Measurements from ENCODE around the gene C9orf50. TPM values are rescaled to one million over a fixed set of nuclear protein-coding genes. Genes with fewer than 3 reads are reported as not detected.

Gene C9orf50
- total RNA-seq, 3 donors from 2014 or later (not counting 1 experiment from before 2014, with no cell fraction given) = not detected

DNA sequence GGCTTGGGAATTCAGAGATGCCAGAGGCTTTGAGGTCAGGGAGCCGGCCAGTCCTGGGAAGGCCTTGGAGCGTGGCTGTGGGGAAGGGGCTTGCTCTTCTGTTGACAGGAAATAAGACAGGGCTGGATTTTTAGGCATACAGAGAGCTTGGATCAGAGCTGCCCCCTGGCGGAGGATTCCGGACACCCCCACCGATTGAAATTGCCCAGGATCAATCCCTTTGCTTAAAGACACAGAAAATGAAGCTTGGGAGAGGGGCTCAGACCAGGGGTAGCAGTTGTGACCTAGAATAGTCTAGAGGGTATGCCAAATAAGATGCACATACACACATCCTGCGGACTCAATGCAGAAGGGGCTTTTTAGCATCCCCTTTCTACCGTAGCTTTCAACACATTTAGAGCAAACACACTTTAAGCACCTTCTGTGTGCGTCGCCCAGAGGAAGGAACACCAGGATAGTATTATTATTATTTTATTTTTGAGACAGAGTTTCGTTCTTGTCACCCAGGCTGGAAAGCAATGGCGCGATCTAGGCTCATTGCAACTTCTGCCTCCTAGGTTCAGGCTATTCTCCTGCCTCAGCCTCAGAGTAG lies 3.4 kb upstream of the C9orf50 start:
- Histone ChIP-seq H3K9me3 (ENCODE audit: control insufficient read depth, insufficient read depth, low read length) (no peaks in the 10 kb centered on the region), H3K4me3 (ENCODE audit: low read length) (no peak overlapping the region), H3K36me3 (ENCODE audit: control insufficient read depth, insufficient read depth, low read length) (no peaks in the 10 kb centered on the region), H3K27me3 (ENCODE audit: control insufficient read depth, insufficient read depth, low read length) (peaks cover 21% of the 10 kb centered on the region), H3K4me1 (ENCODE audit: control insufficient read depth, insufficient read depth, low read length) (peaks cover 54% of the 10 kb centered on the region), H3K27ac (ENCODE audit: low read length) (no peak overlapping the region)
- H3K9me3 Mint-ChIP-seq = no peaks in the 10 kb centered on the region
- ATAC-seq (peak in 1 of 3 donors; percentile 18), DNase-seq (peak; percentile 66 to 83)
- no peaks in the 10 kb centered on the region for H3K36me3 Mint-ChIP-seq
- H3K4me1 Mint-ChIP-seq = peaks cover 34 to 36% of the 10 kb centered on the region in 2 donors
- H3K27me3 Mint-ChIP-seq (ENCODE audit: low read depth in 2 of 2) = peaks cover 11 to 12% of the 10 kb centered on the region in 2 donors
- 49% methylated on average over 12 of the region's 12 CpGs for WGBS (ENCODE audit: insufficient coverage)
- TF ChIP-seq, protein P1, sequence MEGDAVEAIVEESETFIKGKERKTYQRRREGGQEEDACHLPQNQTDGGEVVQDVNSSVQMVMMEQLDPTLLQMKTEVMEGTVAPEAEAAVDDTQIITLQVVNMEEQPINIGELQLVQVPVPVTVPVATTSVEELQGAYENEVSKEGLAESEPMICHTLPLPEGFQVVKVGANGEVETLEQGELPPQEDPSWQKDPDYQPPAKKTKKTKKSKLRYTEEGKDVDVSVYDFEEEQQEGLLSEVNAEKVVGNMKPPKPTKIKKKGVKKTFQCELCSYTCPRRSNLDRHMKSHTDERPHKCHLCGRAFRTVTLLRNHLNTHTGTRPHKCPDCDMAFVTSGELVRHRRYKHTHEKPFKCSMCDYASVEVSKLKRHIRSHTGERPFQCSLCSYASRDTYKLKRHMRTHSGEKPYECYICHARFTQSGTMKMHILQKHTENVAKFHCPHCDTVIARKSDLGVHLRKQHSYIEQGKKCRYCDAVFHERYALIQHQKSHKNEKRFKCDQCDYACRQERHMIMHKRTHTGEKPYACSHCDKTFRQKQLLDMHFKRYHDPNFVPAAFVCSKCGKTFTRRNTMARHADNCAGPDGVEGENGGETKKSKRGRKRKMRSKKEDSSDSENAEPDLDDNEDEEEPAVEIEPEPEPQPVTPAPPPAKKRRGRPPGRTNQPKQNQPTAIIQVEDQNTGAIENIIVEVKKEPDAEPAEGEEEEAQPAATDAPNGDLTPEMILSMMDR (IDR thresholded peaks at IDR 0.05) = peak; percentile 79
- intact Hi-C loops (cut with micrococcal nuclease) = loop anchor here (1.0 kb wide), 1 partner anchor 493 kb away; no protein-coding TSS in a partner anchor
- H3K4me3 Mint-ChIP-seq = peak overlapping the region; percentile 84
- peak overlapping the region; percentile 51 to 93 for H3K27ac Mint-ChIP-seq

DNA sequence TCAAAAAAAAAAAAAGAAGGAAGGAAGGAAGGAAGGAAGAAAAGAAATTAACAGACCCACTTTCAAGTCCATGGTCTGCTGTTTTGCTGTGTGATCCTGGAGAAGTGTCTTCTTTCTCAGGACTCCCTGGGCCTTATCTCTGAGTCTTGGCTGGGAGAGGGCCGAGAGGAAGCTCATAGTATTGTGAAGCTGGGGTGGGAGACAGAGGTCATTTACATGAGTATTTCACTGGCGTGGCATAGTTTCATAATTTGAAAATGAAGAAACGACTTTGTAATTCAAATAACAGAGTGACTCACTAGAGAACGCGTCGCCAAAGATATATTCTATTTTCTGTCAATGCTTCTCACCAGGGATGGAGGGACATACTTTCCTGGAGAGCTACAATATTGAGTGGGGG lies 2.4 kb upstream of the C9orf50 start:
- 91% methylated on average over 6 of the region's 6 CpGs for WGBS (ENCODE audit: insufficient coverage)
- no peaks in the 10 kb centered on the region for H3K9me3 Mint-ChIP-seq
- Histone ChIP-seq H3K4me3 (ENCODE audit: low read length) (no peak overlapping the region), H3K9me3 (ENCODE audit: control insufficient read depth, insufficient read depth, low read length) (no peaks in the 10 kb centered on the region), H3K4me1 (ENCODE audit: control insufficient read depth, insufficient read depth, low read length) (peaks cover 50% of the 10 kb centered on the region), H3K36me3 (ENCODE audit: control insufficient read depth, insufficient read depth, low read length) (no peaks in the 10 kb centered on the region), H3K27me3 (ENCODE audit: control insufficient read depth, insufficient read depth, low read length) (peaks cover 25% of the 10 kb centered on the region), H3K27ac (ENCODE audit: low read length) (no peak overlapping the region)
- H3K4me3 Mint-ChIP-seq = peak overlapping the region; percentile 35
- no peak overlapping the region for H3K27ac Mint-ChIP-seq
- TF ChIP-seq, protein P1 (IDR thresholded peaks at IDR 0.05) = no peak
- H3K4me1 Mint-ChIP-seq = peaks cover 26 to 29% of the 10 kb centered on the region in 2 donors
- intact Hi-C loops (cut with micrococcal nuclease) = no loop called here
- H3K36me3 Mint-ChIP-seq = no peaks in the 10 kb centered on the region
- ATAC-seq (no peak), DNase-seq (no peak)
- peaks cover 16 to 18% of the 10 kb centered on the region in 2 donors for H3K27me3 Mint-ChIP-seq (ENCODE audit: low read depth in 2 of 2)

DNA sequence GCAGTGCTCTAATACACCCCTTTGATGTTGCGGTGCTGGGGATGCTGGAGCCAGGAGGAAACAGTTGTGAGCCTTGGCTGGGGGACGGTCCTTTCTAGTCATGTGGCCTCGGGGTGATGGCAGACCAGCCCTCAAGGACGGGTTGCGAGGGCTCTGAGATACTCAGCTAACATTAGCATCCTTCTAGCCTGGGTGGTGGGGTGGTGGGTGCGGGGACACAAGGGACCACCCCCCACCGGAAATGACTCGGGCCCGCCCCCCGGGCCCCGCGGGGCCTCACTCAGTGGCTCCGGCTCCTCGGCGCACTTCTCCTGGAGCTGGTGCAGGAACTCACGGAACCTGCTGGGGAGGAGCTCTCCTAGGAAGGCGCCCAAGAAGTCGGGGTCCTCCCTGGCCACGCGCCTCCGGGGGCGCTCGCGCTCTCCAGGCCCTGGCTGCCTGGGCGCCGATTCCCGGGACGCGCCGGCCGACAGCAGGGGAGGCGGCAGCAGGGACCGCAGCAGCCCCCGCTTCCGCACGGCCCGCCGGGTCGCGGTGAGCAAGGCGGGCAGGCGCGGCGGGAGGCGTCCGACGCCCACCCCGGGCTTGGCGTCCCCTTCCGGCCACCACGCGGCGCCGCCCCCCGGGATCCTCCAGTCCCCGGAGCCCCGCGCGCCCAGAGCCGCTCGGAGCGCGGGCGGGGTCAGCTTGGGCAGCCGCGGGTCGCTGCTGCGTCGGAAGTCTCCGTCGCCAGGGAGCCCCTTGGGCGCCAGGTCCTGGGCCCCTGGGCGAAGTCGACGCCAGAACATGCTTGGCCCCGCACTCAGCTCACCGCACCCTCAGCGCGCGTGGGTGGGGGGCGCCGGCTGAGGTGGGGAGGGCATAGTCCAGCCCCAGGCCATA lies 873 bp downstream of the C9orf50 start:
- WGBS (ENCODE audit: insufficient coverage) = 1% methylated on average over 82 of the region's 82 CpGs
- Histone ChIP-seq H3K27me3 (ENCODE audit: control insufficient read depth, insufficient read depth, low read length) (peaks cover 25% of the 10 kb centered on the region), H3K4me1 (ENCODE audit: control insufficient read depth, insufficient read depth, low read length) (peaks cover 23% of the 10 kb centered on the region), H3K4me3 (ENCODE audit: low read length) (no peak overlapping the region), H3K36me3 (ENCODE audit: control insufficient read depth, insufficient read depth, low read length) (no peaks in the 10 kb centered on the region), H3K27ac (ENCODE audit: low read length) (no peak overlapping the region), H3K9me3 (ENCODE audit: control insufficient read depth, insufficient read depth, low read length) (no peaks in the 10 kb centered on the region)
- Mint-ChIP-seq H3K4me1 (peaks cover 5 to 7% of the 10 kb centered on the region in 2 donors), H3K27me3 (ENCODE audit: low read depth in 2 of 2) (peaks cover 16 to 20% of the 10 kb centered on the region in 2 donors), H3K27ac (no peak overlapping the region), H3K4me3 (no peak overlapping the region), H3K36me3 (no peaks in the 10 kb centered on the region), H3K9me3 (no peaks in the 10 kb centered on the region)
- TF ChIP-seq, protein P1 (IDR thresholded peaks at IDR 0.05) = no peak
- intact Hi-C loops (cut with micrococcal nuclease) = no loop called here
- peak in 1 of 2 donors; percentile 45 for DNase-seq
- ATAC-seq = peak in 2 of 3 donors; percentile 25 to 38
